Glutamatergic neuron (in vitro differentiated cells): ENCODE results near the gene OOSP3. TPM values are rescaled to one million over a fixed set of nuclear protein-coding genes. Genes with fewer than 3 reads are reported as not detected.

Experiments used
- DNase-seq: peaks from one replicate; pipeline ENCODE4 v3.0.0; 2022
- H3K27ac Mint-ChIP-seq: one replicate; pipeline ENCODE4 v1.8.0; 2020; ENCODE audit warnings: mild to moderate bottlenecking, mixed read lengths, inconsistent platforms; ENCODE audit not compliant: unreplicated experiment
- H3K27me3 Mint-ChIP-seq: one replicate; pipeline ENCODE4 v1.8.0; 2020; ENCODE audit warnings: mild to moderate bottlenecking, moderate library complexity, mixed read lengths, inconsistent platforms; ENCODE audit not compliant: unreplicated experiment
- H3K36me3 Mint-ChIP-seq: one replicate; pipeline ENCODE4 v1.8.0; 2020; ENCODE audit warnings: mild to moderate bottlenecking, mixed read lengths, inconsistent platforms; ENCODE audit not compliant: unreplicated experiment
- H3K4me1 Mint-ChIP-seq: one replicate; pipeline ENCODE4 v1.8.0; 2020; ENCODE audit warnings: mild to moderate bottlenecking, low read depth, mixed read lengths, inconsistent platforms; ENCODE audit not compliant: unreplicated experiment
- H3K4me3 Mint-ChIP-seq: one replicate; pipeline ENCODE4 v1.8.0; 2020; ENCODE audit warnings: mild to moderate bottlenecking, mixed read lengths, inconsistent platforms; ENCODE audit not compliant: unreplicated experiment
- H3K9me3 Mint-ChIP-seq: one replicate; pipeline ENCODE4 v1.8.0; 2020; ENCODE audit warnings: mild to moderate bottlenecking, moderate library complexity, mixed read lengths, inconsistent platforms; ENCODE audit not compliant: unreplicated experiment
- CTCF ChIP-seq: fragments of 200-600 bp; sonication (generic); IDR thresholded peaks from one replicate; pipeline ENCODE4 v1.5.0; 2021; ENCODE audit not compliant: partially characterized antibody, unreplicated experiment
- long read RNA-seq: library from polyadenylated mRNA; unstranded; transcript quantifications from one replicate; pipeline ENCODE4 v2.0.0, GENCODE V29; 2020; ENCODE audit not compliant: unreplicated experiment
- total RNA-seq: library from RNA; stranded (reverse); fragmentation: NEBNext Ultra II Directional; extraction: Animal tissue kit (Norgen Biotek cat#: 25700); gene quantifications from one replicate; pipeline ENCODE4 v1.2.1, GENCODE V29; 2021; ENCODE audit not compliant: unreplicated experiment

The OOSP3 gene
- total RNA-seq, result not detected
- long read RNA-seq, result 0 reads

- no peak for TF ChIP-seq CTCF
- DNase-seq, result no peak
- H3K27ac Mint-ChIP-seq, result no peak within 1 kb of the TSS
- H3K9me3 Mint-ChIP-seq, result no peaks in the 10 kb centered on the region
- H3K4me1 Mint-ChIP-seq, result no peaks in the 10 kb centered on the region
- no peaks in the 10 kb centered on the region for H3K27me3 Mint-ChIP-seq
- no peaks in the 10 kb centered on the region for H3K36me3 Mint-ChIP-seq
- no peak within 1 kb of the TSS for H3K4me3 Mint-ChIP-seq
These were observed at the start of gene OOSP3 for GRCh38 chr11:59878575-59878974. Gene OOSP3 (plus strand): TSS chr11:59878782. CDS start chr11:59878809, 27 bp downstream.

- Mint-ChIP-seq H3K27ac (no peak overlapping the region), H3K9me3 (no peaks in the 10 kb centered on the region), H3K36me3 (no peaks in the 10 kb centered on the region), H3K4me3 (no peak overlapping the region), H3K4me1 (no peaks in the 10 kb centered on the region), H3K27me3 (no peaks in the 10 kb centered on the region)
- DNase-seq, result no peak
- TF ChIP-seq CTCF, result no peak
These were observed 49.2 kb upstream of the OOSP3 start for GRCh38 chr11:59829358-59829757.

- DNase-seq, result no peak
- H3K27ac Mint-ChIP-seq, result no peak overlapping the region
These were observed 45.0 kb upstream of the OOSP3 start for GRCh38 chr11:59833602-59834001.

GRCh38 chr11:59839615-59840014 lies 39.0 kb upstream of the OOSP3 start:
- no peak for TF ChIP-seq CTCF
- H3K4me1 Mint-ChIP-seq, result no peaks in the 10 kb centered on the region
- H3K27me3 Mint-ChIP-seq, result no peaks in the 10 kb centered on the region
- no peak overlapping the region for H3K4me3 Mint-ChIP-seq
- H3K9me3 Mint-ChIP-seq, result peaks cover 1% of the 10 kb centered on the region
- H3K36me3 Mint-ChIP-seq, result no peaks in the 10 kb centered on the region
- DNase-seq, result no peak
- H3K27ac Mint-ChIP-seq, result no peak overlapping the region

More at GRCh38 chr11:59833602-59834001, 45.0 kb upstream of the OOSP3 start:
- Mint-ChIP-seq H3K4me1 (no peaks in the 10 kb centered on the region), H3K9me3 (peaks cover 1% of the 10 kb centered on the region), H3K4me3 (no peak overlapping the region), H3K36me3 (no peaks in the 10 kb centered on the region), H3K27me3 (no peaks in the 10 kb centered on the region)
- no peak for TF ChIP-seq CTCF

GRCh38 chr11:59841514-59841913 lies 37.1 kb upstream of the OOSP3 start:
- no peaks in the 10 kb centered on the region for H3K4me1 Mint-ChIP-seq
- no peak overlapping the region for H3K27ac Mint-ChIP-seq
- no peak for DNase-seq
- no peaks in the 10 kb centered on the region for H3K27me3 Mint-ChIP-seq
- no peak for TF ChIP-seq CTCF
- H3K9me3 Mint-ChIP-seq, result no peaks in the 10 kb centered on the region
- H3K36me3 Mint-ChIP-seq, result no peaks in the 10 kb centered on the region
- H3K4me3 Mint-ChIP-seq, result no peak overlapping the region
